Omental fat pad (tissue), 4 donors: ENCODE measurements around the gene HIC1. TPM values are rescaled to one million over a fixed set of nuclear protein-coding genes. Genes with fewer than 3 reads are reported as not detected.

Experiments
- ATAC-seq: fragments of 150-250 bp; one replicate; pipeline ENCODE4 v1.9.1; 2016; ENCODE audit warnings: mild to moderate bottlenecking, moderate library complexity; ENCODE audit not compliant: low FRiP score
- DNase-seq: peaks from one replicate; pipeline ENCODE4 v3.0.0-alpha.2; 2019; ENCODE audit warnings: low spot score
- total RNA-seq, 4 donors: library from RNA; depleted of rRNA; stranded (reverse); fragments of >200 nt; gene quantifications; one replicate each; pipeline ENCODE4 v1.1.0, GENCODE V29; 2016
- TF ChIP-seq, protein P1 (sequence below), 3 donors: fragments of 450-650 bp; IDR thresholded peaks; one replicate each; pipeline ENCODE4 v1.5.1; 2016 to 2017; ENCODE audit warnings: antibody characterized with exemption in 3 of 3, mild to moderate bottlenecking in 3 of 3, moderate library complexity in 2 of 3

The HIC1 gene
- total RNA-seq, 4 donors from 2014 or later, result 9.9 to 63.8 (median 37.3) TPM

DNA sequence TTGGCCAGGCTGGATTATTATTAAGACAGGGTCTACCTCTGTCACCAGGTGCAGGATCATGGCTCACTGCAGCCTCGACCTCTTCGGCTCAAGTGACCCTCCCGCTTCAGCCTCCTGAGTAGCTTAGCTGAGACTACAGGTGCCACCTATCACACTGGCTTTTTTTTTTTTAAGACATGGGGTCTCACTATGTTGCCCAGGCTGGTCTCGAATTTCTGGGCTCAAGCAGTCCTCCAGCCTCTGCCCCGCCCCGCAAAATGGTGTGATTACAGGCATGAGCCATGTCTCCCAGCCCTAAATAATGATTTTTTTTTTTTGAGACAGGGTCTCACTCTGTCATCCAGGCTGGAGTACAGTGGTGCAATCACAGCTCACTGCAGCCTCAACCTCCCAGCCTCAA is 7.3 kb upstream of the HIC1 start:
- ATAC-seq, result no peak
- TF ChIP-seq, protein P1, sequence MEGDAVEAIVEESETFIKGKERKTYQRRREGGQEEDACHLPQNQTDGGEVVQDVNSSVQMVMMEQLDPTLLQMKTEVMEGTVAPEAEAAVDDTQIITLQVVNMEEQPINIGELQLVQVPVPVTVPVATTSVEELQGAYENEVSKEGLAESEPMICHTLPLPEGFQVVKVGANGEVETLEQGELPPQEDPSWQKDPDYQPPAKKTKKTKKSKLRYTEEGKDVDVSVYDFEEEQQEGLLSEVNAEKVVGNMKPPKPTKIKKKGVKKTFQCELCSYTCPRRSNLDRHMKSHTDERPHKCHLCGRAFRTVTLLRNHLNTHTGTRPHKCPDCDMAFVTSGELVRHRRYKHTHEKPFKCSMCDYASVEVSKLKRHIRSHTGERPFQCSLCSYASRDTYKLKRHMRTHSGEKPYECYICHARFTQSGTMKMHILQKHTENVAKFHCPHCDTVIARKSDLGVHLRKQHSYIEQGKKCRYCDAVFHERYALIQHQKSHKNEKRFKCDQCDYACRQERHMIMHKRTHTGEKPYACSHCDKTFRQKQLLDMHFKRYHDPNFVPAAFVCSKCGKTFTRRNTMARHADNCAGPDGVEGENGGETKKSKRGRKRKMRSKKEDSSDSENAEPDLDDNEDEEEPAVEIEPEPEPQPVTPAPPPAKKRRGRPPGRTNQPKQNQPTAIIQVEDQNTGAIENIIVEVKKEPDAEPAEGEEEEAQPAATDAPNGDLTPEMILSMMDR (IDR thresholded peaks at IDR 0.05), result no peak
- DNase-seq, result no peak

DNA sequence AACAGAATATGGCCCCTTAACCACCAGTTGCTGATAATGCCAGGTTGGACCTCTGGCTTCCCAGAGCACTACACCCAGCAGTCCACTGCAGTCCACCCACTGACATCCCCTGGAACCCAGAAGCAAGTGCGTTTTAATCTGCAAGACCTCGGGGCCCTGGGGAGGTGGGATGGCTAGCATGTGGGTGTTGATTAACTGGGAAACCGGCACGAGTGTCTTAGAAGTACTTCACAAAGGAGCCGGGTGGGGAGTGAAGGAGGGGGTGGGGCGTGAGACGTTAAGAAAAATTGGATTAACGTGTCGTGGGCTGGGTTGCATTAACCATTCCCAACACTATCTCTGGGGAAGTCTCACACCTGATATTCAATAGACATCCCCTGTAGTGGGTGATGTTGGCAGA is 6.1 kb upstream of the HIC1 start:
- ATAC-seq (no peak), DNase-seq (no peak)
- TF ChIP-seq, protein P1 (IDR thresholded peaks at IDR 0.05), result no peak

GRCh38 chr17:2049333-2050299 is 5.3 kb upstream of the HIC1 start:
- TF ChIP-seq, protein P1 (IDR thresholded peaks at IDR 0.05), result no peak
- DNase-seq, result peak; percentile 81
- peak; percentile 45 for ATAC-seq

DNA sequence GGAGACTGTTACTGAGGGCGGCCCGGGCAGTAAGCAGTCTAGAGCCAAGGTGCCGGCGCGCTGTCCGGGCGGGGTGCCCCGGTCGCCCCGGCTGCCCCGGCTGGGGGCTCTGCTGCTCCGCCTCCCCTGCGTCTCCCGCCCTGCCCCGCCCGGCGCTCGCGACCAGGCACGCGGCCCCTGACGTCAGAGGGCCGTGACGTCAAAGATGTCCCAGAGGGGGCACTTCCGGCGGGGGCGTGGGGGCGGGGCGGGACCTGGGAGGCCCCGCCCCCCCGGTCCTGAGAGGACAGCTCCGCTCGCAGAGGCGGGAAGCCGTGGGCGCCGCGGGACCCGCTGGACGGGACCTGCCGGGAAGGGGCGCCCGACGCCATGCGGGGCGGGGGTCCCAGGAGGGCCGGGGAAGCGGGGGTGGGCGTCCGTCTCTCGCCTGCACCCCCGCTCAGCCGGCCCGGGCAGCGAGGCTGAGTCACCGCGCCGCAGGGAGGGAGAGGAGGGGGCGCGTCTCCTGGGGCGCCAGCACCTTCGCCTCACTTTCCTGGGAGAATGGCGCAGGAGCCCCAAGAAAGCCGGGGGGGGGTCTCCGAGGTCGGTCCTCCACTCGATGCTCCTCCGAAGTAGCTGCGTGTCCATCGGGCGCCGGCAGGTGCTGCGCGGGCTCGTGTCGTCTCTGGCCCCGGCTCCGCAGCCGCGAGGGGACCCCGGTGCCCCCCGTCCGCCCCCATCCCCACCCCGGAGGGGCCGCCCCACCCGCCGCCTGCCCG is 4.4 kb upstream of the HIC1 start:
- DNase-seq (no peak), ATAC-seq (peak; percentile 25)
- TF ChIP-seq, protein P1 (IDR thresholded peaks at IDR 0.05), result no peak

- TF ChIP-seq, protein P1 (IDR thresholded peaks at IDR 0.05), result no peak
- ATAC-seq (no peak), DNase-seq (no peak)
These were observed 3.6 kb upstream of the HIC1 start for GRCh38 chr17:2051061-2051932.

- TF ChIP-seq, protein P1 (IDR thresholded peaks at IDR 0.05), result no peak
- DNase-seq, result no peak
These were observed 2.9 kb upstream of the HIC1 start for GRCh38 chr17:2051933-2052559.

More at GRCh38 chr17:2051933-2052559, 2.9 kb upstream of the HIC1 start:
- ATAC-seq, result no peak
